ENCODE data around the gene CLIC1. TPM values are rescaled to one million over a fixed set of nuclear protein-coding genes. Genes with fewer than 3 reads are reported as not detected.

CLIC1 gene
- total RNA-seq, 1 donor from 2014 or later, result 310 TPM

DNA sequence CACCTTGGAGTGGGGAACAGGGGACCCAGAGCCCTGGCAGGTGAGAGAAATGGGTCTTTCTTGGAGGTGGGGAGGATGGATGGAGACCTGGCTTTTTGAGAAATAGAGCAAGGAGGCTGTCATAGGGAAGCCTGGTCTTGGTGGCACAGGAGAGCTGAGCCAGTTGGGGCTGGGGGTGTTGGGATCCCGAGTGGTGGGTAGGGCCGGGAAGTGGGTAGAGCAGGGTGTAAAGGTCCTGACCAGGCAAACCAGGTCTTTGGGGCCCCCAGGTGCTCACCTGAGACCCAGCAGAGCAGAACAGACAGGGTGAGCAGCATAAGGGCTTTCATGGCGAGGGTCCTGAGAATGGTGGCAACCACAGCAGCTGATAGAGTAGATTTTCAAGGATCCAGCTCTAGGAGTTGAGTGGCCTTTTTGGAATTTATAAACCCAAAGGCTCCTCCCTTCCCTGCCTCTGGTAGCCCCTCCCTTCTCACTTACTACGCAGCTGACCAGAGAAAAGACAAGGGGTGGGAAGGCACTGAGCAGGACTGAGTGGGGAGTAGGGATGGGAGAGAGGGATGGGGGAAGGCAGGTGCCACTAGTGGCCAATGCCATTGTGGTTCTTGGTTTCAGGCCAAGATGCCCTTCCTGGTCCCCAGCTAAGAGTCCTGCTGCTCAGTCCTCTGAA, 14.8 kb downstream of the CLIC1 start, which contains the start of gene LY6G6C:
TSS of gene LY6G6C (minus strand) at position 396 of the 670 bp plus-strand sequence. CDS start at position 329, 67 bp downstream.
- intact Hi-C loops (cut with DNase I), result no loop called here
- TF ChIP-seq, protein P1, sequence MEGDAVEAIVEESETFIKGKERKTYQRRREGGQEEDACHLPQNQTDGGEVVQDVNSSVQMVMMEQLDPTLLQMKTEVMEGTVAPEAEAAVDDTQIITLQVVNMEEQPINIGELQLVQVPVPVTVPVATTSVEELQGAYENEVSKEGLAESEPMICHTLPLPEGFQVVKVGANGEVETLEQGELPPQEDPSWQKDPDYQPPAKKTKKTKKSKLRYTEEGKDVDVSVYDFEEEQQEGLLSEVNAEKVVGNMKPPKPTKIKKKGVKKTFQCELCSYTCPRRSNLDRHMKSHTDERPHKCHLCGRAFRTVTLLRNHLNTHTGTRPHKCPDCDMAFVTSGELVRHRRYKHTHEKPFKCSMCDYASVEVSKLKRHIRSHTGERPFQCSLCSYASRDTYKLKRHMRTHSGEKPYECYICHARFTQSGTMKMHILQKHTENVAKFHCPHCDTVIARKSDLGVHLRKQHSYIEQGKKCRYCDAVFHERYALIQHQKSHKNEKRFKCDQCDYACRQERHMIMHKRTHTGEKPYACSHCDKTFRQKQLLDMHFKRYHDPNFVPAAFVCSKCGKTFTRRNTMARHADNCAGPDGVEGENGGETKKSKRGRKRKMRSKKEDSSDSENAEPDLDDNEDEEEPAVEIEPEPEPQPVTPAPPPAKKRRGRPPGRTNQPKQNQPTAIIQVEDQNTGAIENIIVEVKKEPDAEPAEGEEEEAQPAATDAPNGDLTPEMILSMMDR (IDR thresholded peaks at IDR 0.05), result no peak
- Histone ChIP-seq H3K27ac (no peak within 1 kb of the TSS), H3K36me3 (peaks cover 5% of the 10 kb centered on the region), H3K4me3 (no peak within 1 kb of the TSS), H3K27me3 (ENCODE audit: low read depth) (no peaks in the 10 kb centered on the region), H3K4me1 (peaks cover 11% of the 10 kb centered on the region), H3K9me3 (no peaks in the 10 kb centered on the region)
- ATAC-seq (no peak), DNase-seq (peak; percentile 13)

DNA sequence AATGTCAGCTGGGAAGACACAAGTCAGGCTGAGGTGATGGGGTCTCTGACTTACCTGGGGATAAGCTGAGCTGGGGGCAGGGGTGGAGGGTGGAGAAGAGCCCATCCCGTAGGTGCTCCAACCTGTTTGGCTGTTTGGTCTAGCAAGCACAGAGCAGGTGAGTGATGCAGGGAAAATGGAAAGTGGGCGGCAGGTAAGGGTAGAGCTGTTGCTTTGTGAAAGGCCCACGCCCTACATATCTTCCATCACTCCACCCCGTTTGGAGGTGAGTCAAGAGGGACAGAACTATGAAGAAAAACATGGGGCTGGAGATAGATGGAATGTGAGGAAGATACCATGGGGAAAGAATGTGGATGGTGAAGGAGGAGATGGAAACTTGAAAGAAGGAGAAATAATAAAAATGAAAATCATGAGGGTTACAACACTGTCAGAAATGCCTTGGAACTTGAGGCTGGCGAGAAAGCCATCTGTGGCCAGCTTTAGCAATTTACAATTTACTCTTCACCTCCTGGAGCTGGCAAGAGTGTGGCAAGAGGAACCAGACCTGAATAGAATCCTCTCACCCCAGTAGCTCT, 16.0 kb downstream of the CLIC1 start:
- no peak overlapping the region for H3K4me3 ChIP-seq
- DNase-seq, result peak; percentile 2
- no peaks in the 10 kb centered on the region for H3K36me3 ChIP-seq
- no peaks in the 10 kb centered on the region for H3K27me3 ChIP-seq (ENCODE audit: low read depth)
- no peaks in the 10 kb centered on the region for H3K9me3 ChIP-seq
- no peak for ATAC-seq
- TF ChIP-seq, protein P1 (IDR thresholded peaks at IDR 0.05), result no peak
- intact Hi-C loops (cut with DNase I), result no loop called here
- H3K27ac ChIP-seq, result no peak overlapping the region
- no peaks in the 10 kb centered on the region for H3K4me1 ChIP-seq

DNA sequence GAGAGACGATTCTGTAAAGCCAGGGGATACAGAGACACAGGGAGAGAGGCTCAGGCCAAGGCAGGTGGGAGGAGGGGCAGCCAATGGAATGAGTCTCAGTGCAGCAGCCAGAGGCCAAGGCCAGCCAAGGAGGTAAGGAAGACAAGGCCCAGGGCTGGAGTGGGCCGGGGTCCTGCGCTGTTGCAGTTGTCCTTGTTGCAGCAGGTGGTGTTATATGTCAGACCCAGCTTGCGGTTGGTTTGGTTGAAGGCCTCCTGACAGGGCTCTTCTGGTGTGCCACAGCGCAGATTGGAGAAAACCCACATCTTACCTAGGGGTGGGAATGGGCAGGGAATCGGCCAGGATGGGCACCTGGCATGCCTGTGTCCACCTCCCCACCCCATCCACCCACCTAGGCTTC, 17.3 kb downstream of the CLIC1 start:
- ATAC-seq, result no peak
- Histone ChIP-seq H3K36me3 (no peaks in the 10 kb centered on the region), H3K4me1 (no peaks in the 10 kb centered on the region), H3K9me3 (no peaks in the 10 kb centered on the region), H3K27ac (peak overlapping the region; percentile 18), H3K4me3 (no peak overlapping the region), H3K27me3 (ENCODE audit: low read depth) (no peaks in the 10 kb centered on the region)
- TF ChIP-seq, protein P1 (IDR thresholded peaks at IDR 0.05), result no peak
- DNase-seq, result no peak
- intact Hi-C loops (cut with DNase I), result no loop called here

DNA sequence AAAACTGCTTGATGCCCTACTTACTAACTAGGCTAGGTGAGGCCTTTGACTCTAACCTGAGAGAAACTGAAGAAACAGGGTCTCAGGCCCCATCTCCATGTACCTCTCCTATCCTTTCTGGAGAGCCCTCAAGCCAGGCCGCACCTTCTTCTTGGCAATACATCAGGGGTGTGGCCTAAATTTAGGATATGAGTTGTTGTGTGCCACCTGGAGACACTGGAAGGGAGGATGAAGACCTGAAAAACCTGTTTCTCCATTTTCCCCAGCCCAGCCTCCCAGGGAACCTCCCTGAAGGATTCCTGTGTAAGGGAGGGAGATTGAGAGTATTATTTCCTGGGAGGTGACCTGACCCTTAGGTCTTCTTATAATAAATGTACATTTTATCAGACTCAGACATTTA, 18.1 kb downstream of the CLIC1 start:
- ATAC-seq (peak; percentile 76 to 84), DNase-seq (peak; percentile 48)
- Histone ChIP-seq H3K27ac (peak overlapping the region; percentile 18), H3K27me3 (ENCODE audit: low read depth) (no peaks in the 10 kb centered on the region), H3K36me3 (no peaks in the 10 kb centered on the region), H3K4me3 (no peak overlapping the region), H3K4me1 (no peaks in the 10 kb centered on the region), H3K9me3 (no peaks in the 10 kb centered on the region)
- intact Hi-C loops (cut with DNase I), result no loop called here
- TF ChIP-seq, protein P1 (IDR thresholded peaks at IDR 0.05), result no peak

DNA sequence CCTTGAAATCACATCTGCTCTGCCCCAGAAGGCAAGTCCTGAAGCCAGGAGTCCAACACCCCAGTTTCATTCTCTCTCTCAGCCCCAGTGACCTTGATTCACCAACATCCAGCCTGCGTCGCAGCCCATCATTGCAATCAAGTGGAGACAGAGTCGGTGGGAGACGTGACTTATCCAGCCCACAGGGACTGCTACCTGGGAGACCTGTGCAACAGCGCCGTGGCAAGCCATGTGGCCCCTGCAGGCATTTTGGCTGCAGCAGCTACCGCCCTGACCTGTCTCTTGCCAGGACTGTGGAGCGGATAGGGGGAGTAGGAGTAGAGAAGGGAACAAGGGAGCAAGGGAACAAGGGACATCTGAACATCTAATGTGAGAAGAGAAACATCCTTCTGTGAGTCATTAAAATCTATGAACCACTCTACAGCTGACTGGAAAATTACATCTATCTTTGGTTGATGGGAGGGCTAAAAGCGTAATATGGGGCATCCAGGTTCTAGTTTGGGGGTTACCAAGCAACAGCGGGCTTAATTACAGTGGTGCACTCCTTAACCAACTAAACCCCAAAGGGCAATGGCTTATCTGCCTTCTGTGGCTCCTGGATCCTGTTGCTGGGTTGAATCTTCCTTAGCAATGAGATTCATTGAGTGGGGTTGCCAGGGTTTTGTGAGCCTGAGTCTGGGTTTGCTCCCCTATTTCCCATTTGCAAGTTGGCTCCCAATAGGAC, 18.7 kb downstream of the CLIC1 start:
- no peaks in the 10 kb centered on the region for H3K36me3 ChIP-seq
- H3K4me1 ChIP-seq, result no peaks in the 10 kb centered on the region
- H3K9me3 ChIP-seq, result no peaks in the 10 kb centered on the region
- DNase-seq, result no peak
- no peak for ATAC-seq
- no peaks in the 10 kb centered on the region for H3K27me3 ChIP-seq (ENCODE audit: low read depth)
- no peak overlapping the region for H3K4me3 ChIP-seq
- intact Hi-C loops (cut with DNase I), result no loop called here
- H3K27ac ChIP-seq, result no peak overlapping the region
- TF ChIP-seq, protein P1 (IDR thresholded peaks at IDR 0.05), result no peak

Data from lower lobe of right lung (tissue), 2 donors.